GM13977 (cell line): ENCODE results near the gene ADCY5.

ENCODE experiments used
- DNase-seq: peaks from one replicate; pipeline ENCODE4 v3.0.0; 2012; ENCODE audit warnings: low spot score
- in situ Hi-C: fragments of 300-500 bp; cut with MboI; formaldehyde crosslinking; loops from one replicate; pipeline ENCODE4 v1.12.0; 2022; ENCODE audit warnings: low sequenced_read_pairs, low pct_unique_long_range_greater_than_20kb, mixed read lengths, inconsistent platforms; ENCODE audit not compliant: unreplicated experiment
- TF ChIP-seq, protein P1 (sequence below): IDR thresholded peaks from 2 replicates; pipeline ENCODE4 v1.5.1; 2012; ENCODE audit warnings: mild to moderate bottlenecking, control low read depth; ENCODE audit not compliant: insufficient read depth; ENCODE audit errors: extremely low read depth, missing control alignments

The ADCY5 gene

DNA sequence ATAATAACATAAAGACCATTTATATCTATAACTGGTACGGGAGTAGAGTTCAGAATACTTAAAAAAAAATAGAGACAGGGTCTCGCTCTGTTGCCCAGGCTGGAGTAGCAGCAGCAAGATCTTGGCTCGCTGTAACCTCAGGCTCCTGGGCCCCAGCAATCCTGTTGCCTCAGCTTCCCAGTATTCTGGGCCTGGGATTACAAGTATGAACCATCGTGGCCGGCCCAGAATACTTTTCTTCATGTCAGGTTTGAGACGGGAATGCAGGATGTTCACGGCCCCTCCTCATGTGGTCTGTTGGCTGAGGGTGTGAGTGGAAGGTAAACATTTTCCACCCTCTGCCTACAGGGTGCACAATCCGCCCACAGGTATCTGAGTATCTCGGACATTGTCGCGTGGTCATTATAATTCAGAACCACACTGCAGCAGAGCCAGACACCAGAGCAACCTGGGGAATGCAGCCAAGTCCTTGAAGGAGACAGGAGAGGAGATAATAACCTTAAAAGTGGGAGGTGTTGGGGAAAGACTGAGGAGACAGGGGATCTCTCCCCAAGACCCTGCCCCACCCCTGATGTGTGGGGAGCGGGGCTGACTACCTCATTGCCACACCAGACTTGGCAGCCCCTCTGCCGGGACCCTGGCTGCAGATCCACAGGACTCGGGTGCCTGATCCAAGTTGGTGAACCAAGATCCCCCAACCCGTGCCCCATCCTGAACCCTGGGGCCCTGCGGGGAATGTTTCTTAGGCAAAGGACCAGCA lies 106.8 kb downstream of the ADCY5 start:
- TF ChIP-seq, protein P1, sequence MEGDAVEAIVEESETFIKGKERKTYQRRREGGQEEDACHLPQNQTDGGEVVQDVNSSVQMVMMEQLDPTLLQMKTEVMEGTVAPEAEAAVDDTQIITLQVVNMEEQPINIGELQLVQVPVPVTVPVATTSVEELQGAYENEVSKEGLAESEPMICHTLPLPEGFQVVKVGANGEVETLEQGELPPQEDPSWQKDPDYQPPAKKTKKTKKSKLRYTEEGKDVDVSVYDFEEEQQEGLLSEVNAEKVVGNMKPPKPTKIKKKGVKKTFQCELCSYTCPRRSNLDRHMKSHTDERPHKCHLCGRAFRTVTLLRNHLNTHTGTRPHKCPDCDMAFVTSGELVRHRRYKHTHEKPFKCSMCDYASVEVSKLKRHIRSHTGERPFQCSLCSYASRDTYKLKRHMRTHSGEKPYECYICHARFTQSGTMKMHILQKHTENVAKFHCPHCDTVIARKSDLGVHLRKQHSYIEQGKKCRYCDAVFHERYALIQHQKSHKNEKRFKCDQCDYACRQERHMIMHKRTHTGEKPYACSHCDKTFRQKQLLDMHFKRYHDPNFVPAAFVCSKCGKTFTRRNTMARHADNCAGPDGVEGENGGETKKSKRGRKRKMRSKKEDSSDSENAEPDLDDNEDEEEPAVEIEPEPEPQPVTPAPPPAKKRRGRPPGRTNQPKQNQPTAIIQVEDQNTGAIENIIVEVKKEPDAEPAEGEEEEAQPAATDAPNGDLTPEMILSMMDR, result no peak
- no peak for DNase-seq
- in situ Hi-C loops, result loop anchor here (25.0 kb wide), 1 partner anchor 220 kb away; no protein-coding TSS in a partner anchor

DNA sequence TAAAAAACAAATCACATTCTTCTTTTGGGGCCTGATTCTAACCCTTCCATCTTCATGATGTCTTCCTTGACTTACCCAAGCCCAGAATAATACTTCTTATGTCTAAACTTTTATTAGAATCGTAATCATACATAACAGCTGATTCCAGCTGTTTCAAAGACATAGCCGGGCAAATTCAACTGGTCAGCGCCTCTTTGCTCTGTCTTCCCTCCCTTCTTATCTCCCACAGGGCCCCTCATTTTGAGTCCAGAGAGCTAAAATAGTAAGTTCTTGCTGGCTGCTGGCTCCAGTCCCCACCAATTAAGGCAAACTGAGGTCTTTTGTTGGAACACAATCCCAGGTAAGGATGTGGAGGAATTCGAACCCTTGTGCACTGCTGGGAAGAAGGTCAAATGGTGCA lies 108.6 kb downstream of the ADCY5 start:
- DNase-seq, result no peak
- in situ Hi-C loops, result loop anchor here (25.0 kb wide), 1 partner anchor 222 kb away; no protein-coding TSS in a partner anchor
- TF ChIP-seq, protein P1, result no peak

DNA sequence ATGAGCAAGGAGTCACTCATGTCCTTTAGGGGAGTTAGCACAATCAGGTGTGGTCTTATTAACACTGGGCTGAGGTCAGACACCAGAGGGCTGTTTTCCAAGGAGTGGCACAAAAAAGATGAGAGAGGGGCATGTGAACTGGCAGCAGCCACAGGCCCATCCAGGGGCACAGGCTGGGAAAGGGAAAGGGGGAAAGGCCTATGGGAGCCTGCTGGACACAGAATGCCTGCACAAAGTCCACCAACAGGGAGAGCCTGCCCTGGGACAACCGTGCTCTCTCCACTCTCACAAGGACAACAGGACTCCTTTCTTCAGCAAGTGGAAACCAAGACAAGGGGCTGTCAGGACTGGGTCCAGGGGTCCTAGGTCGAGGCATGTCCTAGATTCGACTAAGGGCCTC lies 109.6 kb downstream of the ADCY5 start:
- TF ChIP-seq, protein P1, result no peak
- no peak for DNase-seq
- in situ Hi-C loops, result loop anchor here (25.0 kb wide), 1 partner anchor 223 kb away; no protein-coding TSS in a partner anchor

DNA sequence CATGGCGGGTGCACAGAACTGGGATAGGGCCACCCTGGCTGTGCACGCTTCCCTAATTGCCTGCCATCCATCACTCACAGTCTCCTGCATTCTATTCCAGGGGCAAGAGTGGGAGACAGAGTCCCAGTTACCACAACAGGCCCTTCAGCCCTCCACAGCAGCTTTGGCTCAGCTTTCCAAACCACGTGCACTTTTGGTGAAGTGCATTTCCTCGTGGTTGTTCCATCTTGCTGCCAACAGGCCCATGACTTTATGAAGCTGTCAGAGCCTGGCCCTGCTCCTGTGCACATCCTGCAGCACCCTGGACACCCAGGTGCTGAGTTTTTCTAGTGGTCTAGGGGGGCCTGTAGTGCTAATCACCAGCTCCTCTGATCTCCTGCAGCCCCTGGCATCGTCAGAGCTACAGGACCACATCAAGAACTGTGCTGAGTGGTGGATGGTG lies 110.2 kb downstream of the ADCY5 start:
- DNase-seq, result no peak
- in situ Hi-C loops, result loop anchor here (25.0 kb wide), 1 partner anchor 224 kb away; no protein-coding TSS in a partner anchor
- TF ChIP-seq, protein P1, result no peak

DNA sequence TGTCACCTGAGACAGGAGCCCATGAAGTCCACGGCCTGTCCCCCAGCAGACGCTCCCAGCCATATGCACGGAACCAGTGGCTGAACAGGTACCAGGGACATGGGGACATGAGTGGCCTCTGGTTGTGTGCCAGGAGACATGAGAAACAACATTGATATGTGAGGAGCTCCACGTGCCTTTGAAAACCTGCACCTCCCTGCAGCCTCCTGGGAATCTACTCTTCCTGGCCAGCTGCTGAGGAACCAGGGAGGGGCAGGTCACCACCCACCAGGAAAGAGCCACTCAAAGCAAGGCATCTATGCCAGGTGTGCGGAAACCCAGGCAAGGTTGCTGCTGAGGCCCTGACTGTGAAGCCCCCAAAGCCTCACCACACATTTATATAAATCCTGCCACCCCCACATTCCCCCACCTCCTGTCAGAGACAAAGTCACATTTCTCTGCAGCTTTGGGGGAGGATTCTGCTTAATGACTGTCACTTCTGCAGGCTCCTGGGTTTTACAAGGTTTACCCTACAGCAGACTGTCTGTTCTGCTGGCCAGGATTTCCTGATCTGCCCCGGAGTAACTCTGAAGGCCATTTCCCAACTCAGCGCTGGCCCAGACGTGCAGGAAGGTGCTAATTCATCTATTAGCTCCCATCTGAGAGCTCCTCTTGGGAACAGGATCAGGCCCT lies 110.8 kb downstream of the ADCY5 start:
- no peak for DNase-seq
- TF ChIP-seq, protein P1, result no peak

DNA sequence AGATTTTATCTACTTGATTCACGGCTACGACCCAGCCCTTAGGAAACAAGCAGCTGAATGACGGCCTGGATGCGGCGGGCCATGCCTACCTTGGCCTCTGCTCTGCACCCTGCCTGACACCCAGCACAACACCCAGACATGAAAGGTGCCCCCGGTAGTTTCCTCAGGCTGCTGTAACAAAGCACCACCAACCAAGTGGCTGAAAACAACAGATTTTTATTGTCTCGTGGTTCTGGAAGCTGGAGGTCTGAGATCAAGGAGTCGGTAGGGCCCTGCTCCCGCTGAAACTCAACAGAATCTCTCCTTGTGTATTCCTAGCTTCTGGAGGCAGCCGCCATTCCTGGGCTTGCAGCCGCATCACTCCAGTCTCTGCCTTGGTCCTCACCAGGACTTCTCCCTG lies 111.7 kb downstream of the ADCY5 start:
- TF ChIP-seq, protein P1, result no peak
- in situ Hi-C loops, result loop anchor here (25.0 kb wide), 1 partner anchor 225 kb away; no protein-coding TSS in a partner anchor
- no peak for DNase-seq

More for the DNA sequence above, 110.8 kb downstream of the ADCY5 start:
- in situ Hi-C loops, result loop anchor here (25.0 kb wide), 1 partner anchor 224 kb away; no protein-coding TSS in a partner anchor
